Stomach (tissue), 4 donors: ENCODE data around the gene CCDC157.

Experiments
- EP300 ChIP-seq: sonication (generic); formaldehyde crosslinking; IDR thresholded peaks from one replicate; pipeline ENCODE4 v1.6.1; 2017; ENCODE audit warnings: antibody characterized with exemption
- POLR2A ChIP-seq, 4 donors: fragments of 450-650 bp; IDR thresholded peaks; one replicate each; pipeline ENCODE4 v1.6.1; 2016; ENCODE audit warnings: antibody characterized with exemption in 4 of 4, control low read depth in 2 of 4, mild to moderate bottlenecking in 1 of 4, moderate library complexity in 1 of 4
- POLR2AphosphoS5 ChIP-seq, 3 donors: sonication (generic); formaldehyde crosslinking; IDR thresholded peaks; one replicate each; pipeline ENCODE4 v1.6.1; 2016; ENCODE audit warnings: antibody characterized with exemption in 3 of 3
- TF ChIP-seq, protein P1 (sequence below), 7 experiments: fragments of 450-650 bp in 4 of 7; fragments of 200-600 bp in 3 of 7; sonication (generic) in 3 of 7; IDR thresholded peaks; one replicate each; pipeline ENCODE4 v1.5.1; 2016 to 2019; ENCODE audit warnings: antibody characterized with exemption in 7 of 7, control low read depth in 2 of 7, mild to moderate bottlenecking in 1 of 7

DNA sequence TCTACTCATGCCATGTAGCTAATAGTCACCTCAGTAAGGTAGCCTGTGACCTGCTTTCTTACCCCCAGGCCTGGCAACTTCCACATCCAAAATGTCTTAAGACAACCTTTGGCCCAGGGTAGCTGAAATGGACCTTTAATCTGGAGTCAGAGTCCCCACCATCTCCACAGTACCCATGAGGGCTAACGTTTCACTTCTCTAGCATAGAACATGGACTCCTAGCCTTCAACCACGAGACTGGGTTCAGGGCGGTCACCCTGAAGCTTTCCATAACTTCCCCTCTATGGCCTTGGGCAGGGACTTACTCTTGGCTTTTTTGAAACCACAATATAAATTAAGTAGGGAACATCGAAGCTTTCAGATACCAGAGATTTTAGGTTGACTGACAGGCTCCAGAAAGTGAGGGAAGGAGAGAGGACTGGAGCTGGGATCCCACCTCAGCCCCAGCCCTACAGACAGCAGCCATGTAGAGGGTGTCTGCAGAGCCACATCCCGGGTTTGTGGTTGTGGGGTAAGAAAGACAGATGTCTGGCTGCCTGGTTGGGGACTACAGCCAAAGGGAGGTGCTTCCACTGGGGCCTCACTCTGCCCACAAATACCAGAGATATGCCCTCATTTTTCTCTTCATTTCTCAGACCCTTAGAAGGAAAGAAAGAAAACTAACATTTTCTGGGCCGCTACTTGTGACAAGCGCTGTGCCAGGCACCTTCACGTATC is 32.6 kb upstream of the CCDC157 start:
- TF ChIP-seq, protein P1, sequence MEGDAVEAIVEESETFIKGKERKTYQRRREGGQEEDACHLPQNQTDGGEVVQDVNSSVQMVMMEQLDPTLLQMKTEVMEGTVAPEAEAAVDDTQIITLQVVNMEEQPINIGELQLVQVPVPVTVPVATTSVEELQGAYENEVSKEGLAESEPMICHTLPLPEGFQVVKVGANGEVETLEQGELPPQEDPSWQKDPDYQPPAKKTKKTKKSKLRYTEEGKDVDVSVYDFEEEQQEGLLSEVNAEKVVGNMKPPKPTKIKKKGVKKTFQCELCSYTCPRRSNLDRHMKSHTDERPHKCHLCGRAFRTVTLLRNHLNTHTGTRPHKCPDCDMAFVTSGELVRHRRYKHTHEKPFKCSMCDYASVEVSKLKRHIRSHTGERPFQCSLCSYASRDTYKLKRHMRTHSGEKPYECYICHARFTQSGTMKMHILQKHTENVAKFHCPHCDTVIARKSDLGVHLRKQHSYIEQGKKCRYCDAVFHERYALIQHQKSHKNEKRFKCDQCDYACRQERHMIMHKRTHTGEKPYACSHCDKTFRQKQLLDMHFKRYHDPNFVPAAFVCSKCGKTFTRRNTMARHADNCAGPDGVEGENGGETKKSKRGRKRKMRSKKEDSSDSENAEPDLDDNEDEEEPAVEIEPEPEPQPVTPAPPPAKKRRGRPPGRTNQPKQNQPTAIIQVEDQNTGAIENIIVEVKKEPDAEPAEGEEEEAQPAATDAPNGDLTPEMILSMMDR (IDR thresholded peaks at IDR 0.05): no peak
- TF ChIP-seq POLR2A (IDR thresholded peaks at IDR 0.05) (no peak), POLR2AphosphoS5 (IDR thresholded peaks at IDR 0.05) (no peak), EP300 (no peak)
